ENCODE measurements around the gene RESP18. TPM values are rescaled to one million over a fixed set of nuclear protein-coding genes. Genes with fewer than 3 reads are reported as not detected.

Gene RESP18
- total and polyA plus RNA-seq, 4 donors = not detected

GRCh38 chr2:219331560-219332213 lies 857 bp downstream of the RESP18 start:
- TF ChIP-seq CTCF (IDR thresholded peaks at IDR 0.05; ENCODE audit: control extremely low read depth, extremely low read depth) = no peak
- Histone ChIP-seq H3K9me3 (ENCODE audit: control insufficient read depth in 4 of 4, insufficient read depth in 3 of 4, low read length in 3 of 4) (peaks cover 0 to 10% (median 0%) of the 10 kb centered on the region in 4 donors), H3K27me3 (ENCODE audit: control insufficient read depth in 3 of 3, insufficient read depth in 3 of 3, low read length in 2 of 3) (peaks cover 0 to 43% (median 16%) of the 10 kb centered on the region in 3 donors), H3K27ac (ENCODE audit: low read depth in 1 of 2, low read length in 1 of 2) (no peak overlapping the region), H3K4me1 (ENCODE audit: control insufficient read depth in 5 of 5, insufficient read depth in 5 of 5, low read length in 5 of 5) (no peaks in the 10 kb centered on the region), H3K4me3 (no peak overlapping the region), H3K36me3 (ENCODE audit: control insufficient read depth in 4 of 4, insufficient read depth in 4 of 4, low read length in 4 of 4) (no peaks in the 10 kb centered on the region), H3K9ac (ENCODE audit: insufficient read depth in 1 of 2, low read length in 2 of 2) (no peak overlapping the region)
- ATAC-seq (ENCODE audit: insufficient read depth, low FRiP score) (no peak), DNase-seq (peak; percentile 58 to 71 (median 64))
- WGBS, 2 donors = 13 to 15% methylated on average over 33 to 39 of the region's 39 CpGs

GRCh38 chr2:219327719-219328118 lies 4.8 kb downstream of the RESP18 start:
- Histone ChIP-seq H3K9ac (ENCODE audit: insufficient read depth in 1 of 2, low read length in 2 of 2) (no peak overlapping the region), H3K27me3 (ENCODE audit: control insufficient read depth in 3 of 3, insufficient read depth in 3 of 3, low read length in 2 of 3) (peaks cover 4 to 31% (median 10%) of the 10 kb centered on the region in 3 donors), H3K4me1 (ENCODE audit: control insufficient read depth in 5 of 5, insufficient read depth in 5 of 5, low read length in 5 of 5) (no peaks in the 10 kb centered on the region), H3K4me3 (no peak overlapping the region), H3K36me3 (ENCODE audit: control insufficient read depth in 4 of 4, insufficient read depth in 4 of 4, low read length in 4 of 4) (no peaks in the 10 kb centered on the region), H3K27ac (ENCODE audit: low read depth in 1 of 2, low read length in 1 of 2) (no peak overlapping the region), H3K9me3 (ENCODE audit: control insufficient read depth in 4 of 4, insufficient read depth in 3 of 4, low read length in 3 of 4) (peaks cover 0 to 6% (median 0%) of the 10 kb centered on the region in 4 donors)
- TF ChIP-seq CTCF (IDR thresholded peaks at IDR 0.05; ENCODE audit: control extremely low read depth, extremely low read depth) = no peak
- DNase-seq (no peak), ATAC-seq (ENCODE audit: insufficient read depth, low FRiP score) (no peak)
- WGBS, 2 donors = 49 to 78% methylated on average over 2 of the region's 2 CpGs

GRCh38 chr2:219325657-219326315 lies 6.8 kb downstream of the RESP18 start:
- Histone ChIP-seq H3K9me3 (ENCODE audit: control insufficient read depth in 4 of 4, insufficient read depth in 3 of 4, low read length in 3 of 4) (peaks cover 0 to 2% (median 0%) of the 10 kb centered on the region in 4 donors), H3K4me1 (ENCODE audit: control insufficient read depth in 5 of 5, insufficient read depth in 5 of 5, low read length in 5 of 5) (no peaks in the 10 kb centered on the region), H3K9ac (ENCODE audit: insufficient read depth in 1 of 2, low read length in 2 of 2) (no peak overlapping the region), H3K36me3 (ENCODE audit: control insufficient read depth in 4 of 4, insufficient read depth in 4 of 4, low read length in 4 of 4) (no peaks in the 10 kb centered on the region), H3K4me3 (no peak overlapping the region), H3K27me3 (ENCODE audit: control insufficient read depth in 3 of 3, insufficient read depth in 3 of 3, low read length in 2 of 3) (peaks cover 2 to 17% (median 4%) of the 10 kb centered on the region in 3 donors), H3K27ac (ENCODE audit: low read depth in 1 of 2, low read length in 1 of 2) (no peak overlapping the region)
- no peak for TF ChIP-seq CTCF (IDR thresholded peaks at IDR 0.05; ENCODE audit: control extremely low read depth, extremely low read depth)
- DNase-seq (no peak), ATAC-seq (ENCODE audit: insufficient read depth, low FRiP score) (no peak)
- 58 to 63% methylated on average over 9 of the region's 9 CpGs for WGBS, 2 donors
